GM23248 (cell line): ENCODE data around the gene CCN6. TPM values are rescaled to one million over a fixed set of nuclear protein-coding genes. Genes with fewer than 3 reads are reported as not detected.

ENCODE experiments used
- DNase-seq: peaks from one replicate; pipeline ENCODE4 v3.0.0-alpha.2; 2015
- H2AFZ ChIP-seq: fragments of 200-600 bp; sonication (generic); 2 replicates; pipeline ENCODE4 v1.6.1; 2016; ENCODE audit warnings: antibody characterized with exemption
- H3F3A ChIP-seq: fragments of 200-600 bp; sonication (generic); 2 replicates; pipeline ENCODE4 v1.6.1; 2016; ENCODE audit warnings: mild to moderate bottlenecking, antibody characterized with exemption, mixed run types; ENCODE audit not compliant: insufficient read depth
- H3K27ac ChIP-seq: fragments of 200-600 bp; sonication (generic); 2 replicates; pipeline ENCODE4 v1.5.1; 2016; ENCODE audit warnings: mild to moderate bottlenecking
- H3K27me3 ChIP-seq: fragments of 200-600 bp; sonication (generic); replicated peaks from 2 replicates; pipeline ENCODE4 v1.6.1; 2016; ENCODE audit warnings: mild to moderate bottlenecking; ENCODE audit not compliant: insufficient read depth
- H3K36me3 ChIP-seq: fragments of 200-600 bp; sonication (generic); 2 replicates; pipeline ENCODE4 v1.6.1; 2016; ENCODE audit warnings: low read depth, mild to moderate bottlenecking
- H3K4me1 ChIP-seq: fragments of 200-600 bp; sonication (generic); 2 replicates; pipeline ENCODE4 v1.6.1; 2016; ENCODE audit warnings: mild to moderate bottlenecking; ENCODE audit not compliant: insufficient read depth
- H3K4me2 ChIP-seq: fragments of 200-600 bp; sonication (generic); one replicate; pipeline ENCODE4 v1.6.1; 2016; ENCODE audit warnings: mild to moderate bottlenecking; ENCODE audit not compliant: unreplicated experiment
- H3K4me3 ChIP-seq: fragments of 200-600 bp; sonication (generic); 2 replicates; pipeline ENCODE4 v1.5.1; 2016; ENCODE audit warnings: mild to moderate bottlenecking
- H3K79me2 ChIP-seq: fragments of 200-600 bp; sonication (generic); 2 replicates; pipeline ENCODE4 v1.6.1; 2016; ENCODE audit warnings: mild to moderate bottlenecking; ENCODE audit not compliant: insufficient read depth
- H3K9ac ChIP-seq: fragments of 200-600 bp; sonication (generic); 2 replicates; pipeline ENCODE4 v1.6.1; 2016; ENCODE audit warnings: mild to moderate bottlenecking
- H3K9me2 ChIP-seq: fragments of 200-600 bp; sonication (generic); 2 replicates; pipeline ENCODE4 v1.6.1; 2016; ENCODE audit warnings: mixed run types, mild to moderate bottlenecking, moderate library complexity; ENCODE audit not compliant: insufficient read depth
- H3K9me3 ChIP-seq: fragments of 200-600 bp; sonication (generic); one replicate; pipeline ENCODE4 v1.6.1; 2017; ENCODE audit warnings: low read depth
- H4K20me1 ChIP-seq: fragments of 200-600 bp; sonication (generic); 2 replicates; pipeline ENCODE4 v1.6.0; 2016; ENCODE audit not compliant: insufficient read depth
- EZH2 ChIP-seq: fragments of 200-600 bp; sonication (generic); IDR thresholded peaks from 2 replicates; pipeline ENCODE4 v1.6.1; 2018; ENCODE audit warnings: antibody characterized with exemption, mild to moderate bottlenecking; ENCODE audit not compliant: insufficient read depth, poor library complexity, severe bottlenecking
- EZH2phosphoT487 ChIP-seq: fragments of 200-600 bp; sonication (generic); IDR thresholded peaks from 2 replicates; pipeline ENCODE4 v1.6.1; 2018; ENCODE audit warnings: antibody characterized with exemption, moderate library complexity, mild to moderate bottlenecking, low read depth; ENCODE audit not compliant: insufficient read depth
- WGBS, 2 experiments: methylation state at CpG; one replicate each; pipeline ENCODE4 v1.1.6; 2015 to 2017; ENCODE audit warnings: low lambda C conversion rate in 2 of 2, low coverage in 1 of 2; ENCODE audit errors: missing lambda C conversion rate in 2 of 2; 5-methylcytosine and 5-hydroxymethylcytosine counted together
- in situ Hi-C: fragments of 300-500 bp; cut with MboI; formaldehyde crosslinking; loops from 2 replicates; pipeline ENCODE4 v1.15.0; 2020
- polyA plus RNA-seq: library from polyadenylated mRNA; unstranded; fragments of >200 nt; fragmentation: Nextera tagmentation; extraction: Ambion mirVana; gene quantifications from 2 replicates; pipeline ENCODE4 v1.2.1, GENCODE V29; 2016
- total RNA-seq: library from RNA; depleted of rRNA; stranded (reverse); fragments of >200 nt; shearing (Covaris generic); gene quantifications from 2 replicates; pipeline ENCODE4 v1.2.3, GENCODE V29; 2014

CCN6 gene
- total and polyA plus RNA-seq, 2 experiments from 2014 or later: 0.48 TPM; not detected in 1

DNA sequence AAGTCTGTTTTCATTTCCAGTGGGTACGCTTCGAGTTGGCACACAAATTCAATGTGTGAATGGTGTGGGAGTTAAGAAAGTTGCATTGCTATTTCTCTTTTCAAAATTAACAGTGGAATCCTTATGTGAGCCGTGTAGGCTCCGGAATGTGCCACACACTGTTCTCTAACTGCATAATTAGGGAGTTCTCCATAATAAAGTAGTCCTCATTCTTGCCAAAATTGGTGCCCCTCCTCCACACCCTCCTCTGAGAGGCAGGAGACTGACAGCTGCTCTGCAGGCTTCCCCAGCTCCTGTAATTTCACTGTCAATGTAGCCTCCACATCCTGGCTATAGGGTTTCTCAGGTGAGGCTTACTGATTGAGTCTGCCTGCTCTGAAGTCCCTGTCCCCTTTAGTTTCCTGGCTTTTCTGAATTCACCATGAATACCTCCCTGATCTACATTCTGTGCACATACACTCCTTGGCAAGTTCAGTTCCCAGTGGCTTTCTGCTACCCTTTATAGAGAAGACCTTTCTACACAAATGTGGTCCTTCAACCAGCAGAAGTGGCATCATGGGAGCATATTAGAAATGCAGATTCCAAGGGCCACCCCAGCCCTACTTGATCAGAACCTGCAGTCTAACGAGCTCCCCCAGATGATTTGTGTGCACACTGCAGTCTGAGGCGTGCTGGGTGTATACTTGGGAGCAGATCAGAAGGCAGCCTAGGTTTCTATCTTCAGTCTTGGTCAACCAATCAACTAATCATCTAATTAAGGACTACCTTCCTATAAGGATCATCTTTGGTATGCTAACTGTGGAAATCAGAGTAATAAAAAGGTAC lies 19.9 kb upstream of the CCN6 start:
- Histone ChIP-seq H3K9me3 (no peaks in the 10 kb centered on the region), H3K79me2 (no peaks in the 10 kb centered on the region), H3K4me3 (no peak overlapping the region), H3K27me3 (no peaks in the 10 kb centered on the region; the same call in 1 of the 2 replicates), H3K9me2 (no peaks in the 10 kb centered on the region), H3F3A (peaks cover 39% of the 10 kb centered on the region), H3K27ac (no peak overlapping the region), H3K4me2 (no peak overlapping the region), H3K9ac (no peak overlapping the region), H3K4me1 (peaks cover 46% of the 10 kb centered on the region), H3K36me3 (no peaks in the 10 kb centered on the region), H2AFZ (no peak overlapping the region), H4K20me1 (no peaks in the 10 kb centered on the region)
- TF ChIP-seq EZH2 (no peak), EZH2phosphoT487 (no peak)
- WGBS, 2 experiments: 76 to 77% methylated on average over 6 of the region's 6 CpGs
- in situ Hi-C loops: no loop called here
- DNase-seq: no peak

DNA sequence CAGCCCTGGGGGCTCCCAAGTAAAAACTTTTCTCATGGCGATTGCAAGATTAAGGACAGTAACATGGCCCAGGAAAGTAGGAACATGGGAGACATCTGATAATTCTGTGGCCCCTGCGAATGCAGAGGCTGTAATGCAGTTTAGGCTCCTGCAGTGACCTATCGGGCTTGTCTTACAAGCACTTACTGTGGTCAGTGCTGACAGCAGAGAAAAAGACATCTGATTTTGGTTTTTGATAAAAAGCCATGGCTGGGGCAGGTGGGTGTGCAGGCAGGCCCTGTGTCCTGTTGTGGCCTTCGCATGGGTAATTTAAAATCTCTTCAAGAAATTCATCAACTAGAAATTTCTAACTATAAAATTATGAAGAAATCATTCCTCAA lies 19.3 kb upstream of the CCN6 start:
- Histone ChIP-seq H3K4me1 (peaks cover 52% of the 10 kb centered on the region), H3K9me3 (no peaks in the 10 kb centered on the region), H3K4me2 (no peak overlapping the region), H3K79me2 (no peaks in the 10 kb centered on the region), H3F3A (peaks cover 45% of the 10 kb centered on the region), H3K9me2 (no peaks in the 10 kb centered on the region), H3K36me3 (no peaks in the 10 kb centered on the region), H3K4me3 (no peak overlapping the region), H2AFZ (no peak overlapping the region), H4K20me1 (no peaks in the 10 kb centered on the region), H3K9ac (no peak overlapping the region), H3K27me3 (no peaks in the 10 kb centered on the region; the same call in 1 of the 2 replicates), H3K27ac (peak overlapping the region; percentile 99)
- TF ChIP-seq EZH2phosphoT487 (no peak), EZH2 (no peak)
- WGBS, 2 experiments: 93 to 98% methylated on average over 4 of the region's 4 CpGs
- DNase-seq: no peak
- in situ Hi-C loops: no loop called here

GRCh38 chr6:112036088-112036637 lies 17.7 kb upstream of the CCN6 start:
- peaks cover 63% of the 10 kb centered on the region for H3K4me1 ChIP-seq
- no peaks in the 10 kb centered on the region for H3K9me2 ChIP-seq
- no peak for TF ChIP-seq EZH2
- WGBS, 2 experiments: 74 to 82% methylated on average over 4 of the region's 4 CpGs
- in situ Hi-C loops: no loop called here
- peak overlapping the region; percentile 68 for H3K9ac ChIP-seq
- H3K4me2 ChIP-seq: peak overlapping the region; percentile 54
- no peaks in the 10 kb centered on the region; the same call in 1 of the 2 replicates for H3K27me3 ChIP-seq
- H3K36me3 ChIP-seq: no peaks in the 10 kb centered on the region
- H3K79me2 ChIP-seq: no peaks in the 10 kb centered on the region
- peak overlapping the region; percentile 99 for H3K27ac ChIP-seq
- no peaks in the 10 kb centered on the region for H3K9me3 ChIP-seq
- peak; percentile 63 for DNase-seq
- H2AFZ ChIP-seq: no peak overlapping the region
- no peaks in the 10 kb centered on the region for H4K20me1 ChIP-seq
- peaks cover 59% of the 10 kb centered on the region for H3F3A ChIP-seq
- H3K4me3 ChIP-seq: no peak overlapping the region

DNA sequence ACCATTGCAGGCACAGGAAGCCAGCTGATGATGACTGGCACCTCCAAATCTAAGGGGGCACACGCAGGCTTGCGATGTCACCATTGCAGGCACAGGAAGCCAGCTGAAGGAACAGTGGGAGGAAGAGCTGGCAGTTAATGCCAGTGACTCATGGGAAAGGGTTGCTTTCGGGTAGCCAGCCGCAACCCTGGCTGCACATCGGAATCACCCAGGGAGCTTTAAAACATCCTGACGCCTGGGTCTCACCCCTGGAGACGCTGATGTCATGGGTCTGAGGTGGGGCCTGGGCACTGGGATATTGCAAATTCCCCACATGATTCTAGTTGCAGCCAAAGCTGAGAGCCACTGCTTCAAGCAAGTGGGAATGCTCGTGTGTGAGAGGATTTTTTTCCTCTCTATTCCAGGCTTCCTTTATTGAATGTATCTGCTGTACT lies 16.1 kb upstream of the CCN6 start:
- no peaks in the 10 kb centered on the region for H3K27me3 ChIP-seq
- no peaks in the 10 kb centered on the region for H3K36me3 ChIP-seq
- no peaks in the 10 kb centered on the region for H4K20me1 ChIP-seq
- peak; percentile 99 for DNase-seq
- peak overlapping the region; percentile 99 for H3K27ac ChIP-seq
- in situ Hi-C loops: no loop called here
- H3K9ac ChIP-seq: peak overlapping the region; percentile 89
- 0 to 3% methylated on average over 8 of the region's 8 CpGs for WGBS, 2 experiments
- TF ChIP-seq EZH2: no peak
- TF ChIP-seq EZH2phosphoT487: no peak
- H3F3A ChIP-seq: peaks cover 75% of the 10 kb centered on the region
- peaks cover 75% of the 10 kb centered on the region for H3K4me1 ChIP-seq
- peak overlapping the region; percentile 41 for H3K4me3 ChIP-seq
- H3K9me2 ChIP-seq: no peaks in the 10 kb centered on the region
- H3K9me3 ChIP-seq: no peaks in the 10 kb centered on the region
- H2AFZ ChIP-seq: 0 out of 2 replicates have a peak overlapping the region, but pooled peaks have one; percentile 22
- peak overlapping the region; percentile 71 for H3K4me2 ChIP-seq
- H3K79me2 ChIP-seq: no peaks in the 10 kb centered on the region
